CD4-positive, alpha-beta T cell (primary cell): ENCODE measurements around the gene GRIN1. TPM values are rescaled to one million over a fixed set of nuclear protein-coding genes. Genes with fewer than 3 reads are reported as not detected.

ENCODE experiments used
- ATAC-seq: fragments of 200-7000 bp; cut with Tn5 transposase; one replicate; pipeline ENCODE4 v1.10.0; 2022; ENCODE audit warnings: mild to moderate bottlenecking; ENCODE audit not compliant: poor library complexity
- CTCF ChIA-PET: fragments of 350-600 bp; sonication (Branson Sonifier 250); formaldehyde crosslinking; loops from one replicate; lab custom pipeline; 2021; ENCODE audit warnings: antibody characterized with exemption, inconsistent platforms; lab: Charles Lee
- POLR2A ChIA-PET: fragments of 350-600 bp; sonication (Branson Sonifier 250); formaldehyde crosslinking; loops from one replicate; lab custom pipeline; 2021; ENCODE audit warnings: antibody characterized with exemption, inconsistent platforms; lab: Charles Lee
- DNase-seq, 14 experiments: peaks; one replicate each; pipeline ENCODE4 v3.0.0-alpha.2; 2013 to 2020; ENCODE audit warnings: mixed read lengths in 2 of 14
- H3K27ac ChIP-seq, 2 donors: one replicate each; pipeline versions ENCODE4 v1.5.1 to v1.7.0; 2013; ENCODE audit warnings: low read length in 2 of 2, low read depth in 1 of 2, mild to moderate bottlenecking in 1 of 2
- H3K27me3 ChIP-seq, 2 experiments: 1 replicate in 1 of 2; 2 replicates in 1 of 2; pipeline versions ENCODE4 v1.6.1 to v1.7.0; 2013; ENCODE audit warnings: low read length in 2 of 2, control low read depth in 1 of 2, mild to moderate bottlenecking in 1 of 2, moderate library complexity in 1 of 2; ENCODE audit not compliant: insufficient read depth in 2 of 2, control insufficient read depth in 1 of 2
- H3K36me3 ChIP-seq: one replicate; pipeline ENCODE4 v1.6.1; 2013; ENCODE audit warnings: low read length, control low read depth; ENCODE audit not compliant: insufficient read depth
- H3K4me1 ChIP-seq: one replicate; pipeline ENCODE4 v1.6.1; 2013; ENCODE audit warnings: low read length, control low read depth; ENCODE audit not compliant: insufficient read depth
- H3K4me3 ChIP-seq: one replicate; pipeline ENCODE4 v1.5.1; 2013; ENCODE audit warnings: mild to moderate bottlenecking, low read length, moderate library complexity
- H3K9me3 ChIP-seq, 2 experiments: 1 replicate in 1 of 2; 2 replicates in 1 of 2; pipeline versions ENCODE4 v1.6.1 to v1.7.0; 2013; ENCODE audit warnings: low read length in 2 of 2, mild to moderate bottlenecking in 2 of 2, control low read depth in 1 of 2, moderate library complexity in 1 of 2; ENCODE audit not compliant: control insufficient read depth in 1 of 2, insufficient read depth in 1 of 2
- H3K27ac Mint-ChIP-seq: one replicate; pipeline ENCODE4 v1.8.0; 2020; ENCODE audit warnings: mixed read lengths
- H3K27me3 Mint-ChIP-seq: one replicate; pipeline ENCODE4 v1.8.0; 2021; ENCODE audit warnings: mixed read lengths
- H3K36me3 Mint-ChIP-seq: one replicate; pipeline ENCODE4 v1.8.0; 2021; ENCODE audit warnings: low read depth, mixed read lengths
- H3K4me1 Mint-ChIP-seq: one replicate; pipeline ENCODE4 v1.8.0; 2021; ENCODE audit warnings: low read depth, mixed read lengths
- H3K4me3 Mint-ChIP-seq: one replicate; pipeline ENCODE4 v1.8.0; 2020; ENCODE audit warnings: mild to moderate bottlenecking, mixed read lengths
- H3K9me3 Mint-ChIP-seq: one replicate; pipeline ENCODE4 v1.8.0; 2020; ENCODE audit warnings: mixed read lengths
- intact Hi-C, 2 experiments: fragments of 100-400 bp; cut with DNase I in 1 of 2; cut with micrococcal nuclease in 1 of 2; formaldehyde crosslinking; loops; one replicate each; pipeline versions ENCODE4 v1.15.1 to v1.9.0; 2023 to 2025; cut with DNase I, micrococcal nuclease
- total RNA-seq, 174 experiments: library from RNA in 2 of 174; stranded (reverse) in 2 of 174; gene quantifications; one replicate each; pipeline ENCODE4 v1.2.3 and lab custom pipeline; 2021 to 2026
- TF ChIP-seq, protein P1 (sequence below): fragments of 200-600 bp; IDR thresholded peaks from one replicate; pipeline ENCODE4 v1.8.0; 2022; ENCODE audit warnings: antibody characterized with exemption, mild to moderate bottlenecking

Gene GRIN1
- total RNA-seq, 2 experiments from 2014 or later: not detected

DNA sequence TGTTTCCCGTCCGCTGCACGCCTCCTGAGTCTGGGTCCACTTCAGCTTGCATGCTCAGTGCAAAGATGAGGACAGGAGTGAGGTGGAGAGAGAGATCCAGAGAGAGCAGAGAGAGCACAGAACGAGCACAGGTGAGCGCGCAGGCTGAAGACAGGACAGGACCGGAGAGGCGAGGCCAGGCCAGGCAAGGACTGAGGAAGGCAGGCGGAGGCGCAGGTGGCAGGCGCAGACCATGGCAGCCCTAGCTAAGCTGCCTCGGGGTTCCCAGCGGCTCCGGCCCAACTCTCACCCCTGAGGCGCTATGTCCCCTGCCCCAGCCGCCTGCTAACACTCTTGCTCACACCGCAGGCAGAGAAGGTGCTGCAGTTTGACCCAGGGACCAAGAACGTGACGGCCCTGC is 9.7 kb downstream of the GRIN1 start:
- DNase-seq (no peak), ATAC-seq (no peak)
- Mint-ChIP-seq H3K4me3 (no peak overlapping the region), H3K36me3 (no peaks in the 10 kb centered on the region), H3K9me3 (no peaks in the 10 kb centered on the region), H3K27me3 (peaks cover 10% of the 10 kb centered on the region), H3K4me1 (no peaks in the 10 kb centered on the region), H3K27ac (no peak overlapping the region)
- no peak overlapping the region for H3K27ac ChIP-seq
- intact Hi-C loops: no loop called here
- ChIA-PET CTCF (no interaction called here), POLR2A (no interaction called here)
- no peak overlapping the region for H3K4me3 ChIP-seq
- no peaks in the 10 kb centered on the region for H3K36me3 ChIP-seq
- TF ChIP-seq, protein P1, sequence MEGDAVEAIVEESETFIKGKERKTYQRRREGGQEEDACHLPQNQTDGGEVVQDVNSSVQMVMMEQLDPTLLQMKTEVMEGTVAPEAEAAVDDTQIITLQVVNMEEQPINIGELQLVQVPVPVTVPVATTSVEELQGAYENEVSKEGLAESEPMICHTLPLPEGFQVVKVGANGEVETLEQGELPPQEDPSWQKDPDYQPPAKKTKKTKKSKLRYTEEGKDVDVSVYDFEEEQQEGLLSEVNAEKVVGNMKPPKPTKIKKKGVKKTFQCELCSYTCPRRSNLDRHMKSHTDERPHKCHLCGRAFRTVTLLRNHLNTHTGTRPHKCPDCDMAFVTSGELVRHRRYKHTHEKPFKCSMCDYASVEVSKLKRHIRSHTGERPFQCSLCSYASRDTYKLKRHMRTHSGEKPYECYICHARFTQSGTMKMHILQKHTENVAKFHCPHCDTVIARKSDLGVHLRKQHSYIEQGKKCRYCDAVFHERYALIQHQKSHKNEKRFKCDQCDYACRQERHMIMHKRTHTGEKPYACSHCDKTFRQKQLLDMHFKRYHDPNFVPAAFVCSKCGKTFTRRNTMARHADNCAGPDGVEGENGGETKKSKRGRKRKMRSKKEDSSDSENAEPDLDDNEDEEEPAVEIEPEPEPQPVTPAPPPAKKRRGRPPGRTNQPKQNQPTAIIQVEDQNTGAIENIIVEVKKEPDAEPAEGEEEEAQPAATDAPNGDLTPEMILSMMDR: no peak
- peaks cover 0 to 11% of the 10 kb centered on the region in 2 experiments for H3K9me3 ChIP-seq
- H3K27me3 ChIP-seq: peaks cover 3 to 12% of the 10 kb centered on the region in 2 experiments
- peaks cover 5% of the 10 kb centered on the region for H3K4me1 ChIP-seq

DNA sequence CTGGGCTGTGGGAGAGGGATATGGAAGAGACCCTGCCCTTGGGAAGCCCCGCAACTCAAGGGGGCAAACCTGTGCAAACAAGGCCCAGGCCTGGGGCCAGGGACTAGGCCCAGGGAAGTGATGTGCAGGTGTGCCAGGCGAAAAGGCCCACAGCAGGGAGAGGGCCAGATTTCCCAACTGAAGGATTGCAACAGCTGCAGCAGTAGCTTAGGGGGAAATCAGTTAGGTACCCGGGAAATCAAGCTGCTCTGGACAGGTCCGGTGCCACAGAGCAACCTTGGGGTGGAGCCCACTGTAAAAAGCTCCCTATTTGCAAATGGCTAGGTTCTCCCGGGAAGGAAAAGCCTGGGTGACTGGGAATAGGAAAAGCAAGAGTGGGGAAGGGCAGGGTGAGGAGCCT is 10.4 kb downstream of the GRIN1 start:
- no peak for DNase-seq
- Histone ChIP-seq H3K4me1 (peaks cover 5% of the 10 kb centered on the region), H3K4me3 (no peak overlapping the region), H3K36me3 (no peaks in the 10 kb centered on the region), H3K27me3 (peaks cover 3 to 7% of the 10 kb centered on the region in 2 experiments), H3K9me3 (peaks cover 0 to 11% of the 10 kb centered on the region in 2 experiments), H3K27ac (no peak overlapping the region)
- TF ChIP-seq, protein P1: no peak
- ChIA-PET CTCF (no interaction called here), POLR2A (no interaction called here)
- no peak overlapping the region for H3K27ac Mint-ChIP-seq
- no peaks in the 10 kb centered on the region for H3K4me1 Mint-ChIP-seq
- no peak overlapping the region for H3K4me3 Mint-ChIP-seq
- peaks cover 5% of the 10 kb centered on the region for H3K27me3 Mint-ChIP-seq
- ATAC-seq: no peak
- no peaks in the 10 kb centered on the region for H3K9me3 Mint-ChIP-seq
- intact Hi-C loops: no loop called here
- no peaks in the 10 kb centered on the region for H3K36me3 Mint-ChIP-seq

DNA sequence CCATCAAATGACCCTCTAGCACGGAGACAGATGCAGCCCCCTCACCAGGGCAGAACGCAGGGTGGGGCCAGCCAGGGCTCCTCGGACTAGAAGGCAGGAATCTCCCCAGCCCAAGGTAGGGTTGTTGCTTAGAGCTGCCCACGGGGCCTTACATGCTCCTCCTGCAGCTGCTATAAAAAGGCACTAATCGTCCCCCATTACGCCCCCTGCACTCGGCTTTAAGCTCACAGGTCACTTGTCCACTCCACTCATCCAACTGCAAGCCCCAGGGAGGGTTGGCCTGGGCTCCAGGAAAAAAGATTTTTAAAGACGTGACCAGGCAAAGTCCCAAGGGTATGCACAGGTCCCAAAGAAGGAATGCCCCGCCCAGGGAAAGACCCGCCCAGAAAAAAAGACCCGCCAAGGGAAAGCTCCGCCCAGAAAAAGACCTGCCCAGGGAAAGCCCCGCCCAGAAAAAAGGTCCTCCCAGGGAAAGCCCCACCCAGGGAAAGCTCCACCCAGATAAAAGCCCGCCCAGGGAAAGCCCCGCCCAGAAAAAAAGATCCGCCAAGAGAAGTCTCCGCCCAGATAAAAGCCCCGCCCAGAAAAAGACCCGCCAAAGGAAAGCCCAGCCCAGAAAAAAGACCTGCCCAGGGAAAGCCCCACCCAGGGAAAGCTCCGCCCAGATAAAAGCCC is 11.1 kb downstream of the GRIN1 start:
- Histone ChIP-seq H3K36me3 (no peaks in the 10 kb centered on the region), H3K9me3 (peaks cover 0 to 11% of the 10 kb centered on the region in 2 experiments), H3K27me3 (peaks cover 4 to 7% of the 10 kb centered on the region in 2 experiments), H3K4me1 (peaks cover 5% of the 10 kb centered on the region), H3K27ac (no peak overlapping the region), H3K4me3 (no peak overlapping the region)
- no peaks in the 10 kb centered on the region for H3K36me3 Mint-ChIP-seq
- POLR2A ChIA-PET: interaction anchor here (0.9 kb wide), 1 partner anchor 21 kb away, joined by 3 read pairs; no protein-coding TSS in a partner anchor
- peaks cover 10% of the 10 kb centered on the region for H3K27me3 Mint-ChIP-seq
- DNase-seq (peak in 2 of 14 experiments; percentile 32 to 50), ATAC-seq (no peak)
- H3K9me3 Mint-ChIP-seq: no peaks in the 10 kb centered on the region
- TF ChIP-seq, protein P1: no peak
- CTCF ChIA-PET: no interaction called here
- no peaks in the 10 kb centered on the region for H3K4me1 Mint-ChIP-seq
- no peak overlapping the region for H3K27ac Mint-ChIP-seq
- H3K4me3 Mint-ChIP-seq: no peak overlapping the region
- intact Hi-C loops: no loop called here
